NCI-H82 (cell line): Measurements from ENCODE around the gene ZNF239.
A peak's percentile ranks its signal among the peaks of the same experiment; 100 is the strongest.
"Not testable (repeated sequence)": the region's sequence is repeated elsewhere in the genome, so short reads cannot be mapped to it uniquely, and the experiment has no call there.

Source experiments
- DNase-seq: peaks from one replicate; lab custom pipeline; 2025; lab: John Stamatoyannopoulos, UW

The ZNF239 gene

GRCh38 chr10:43574001-43574892 is at the start of gene ZNF239:
TSS of gene ZNF239 (minus strand) at chr10:43574616. CDS start at chr10:43558079, 16,537 bp downstream.
- DNase-seq: peak; percentile 87

GRCh38 chr10:43623351-43623750 is 48.9 kb upstream of the ZNF239 start:
- no peak for DNase-seq

GRCh38 chr10:43622038-43622437 is 47.6 kb upstream of the ZNF239 start:
- DNase-seq: no peak

- no peak for DNase-seq
Observed at GRCh38 chr10:43619368-43619767, 45.0 kb upstream of the ZNF239 start.

GRCh38 chr10:43616697-43617370 is 42.4 kb upstream of the ZNF239 start:
- no peak for DNase-seq

DNA sequence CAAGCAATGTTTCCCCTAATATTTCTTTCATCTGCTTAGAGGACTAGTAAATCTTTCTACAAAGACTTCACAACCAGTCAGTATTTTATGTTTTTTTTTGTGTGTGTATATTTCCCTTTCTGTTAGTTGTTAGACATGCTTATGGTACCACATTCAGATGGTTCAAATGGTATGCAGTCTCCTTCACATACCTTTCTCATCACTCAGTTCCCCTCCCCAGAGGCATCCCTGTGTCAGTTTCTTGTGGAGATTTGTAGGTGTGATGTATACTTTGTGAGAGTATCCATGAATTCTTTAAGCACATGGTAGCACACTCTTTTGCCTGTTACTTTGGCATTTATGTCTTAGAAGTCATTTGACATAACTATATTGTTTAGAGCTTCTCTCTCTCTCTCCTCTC is 36.2 kb upstream of the ZNF239 start:
- no peak for DNase-seq

- no peak for DNase-seq
Observed at GRCh38 chr10:43607199-43607573, 32.8 kb upstream of the ZNF239 start.

DNA sequence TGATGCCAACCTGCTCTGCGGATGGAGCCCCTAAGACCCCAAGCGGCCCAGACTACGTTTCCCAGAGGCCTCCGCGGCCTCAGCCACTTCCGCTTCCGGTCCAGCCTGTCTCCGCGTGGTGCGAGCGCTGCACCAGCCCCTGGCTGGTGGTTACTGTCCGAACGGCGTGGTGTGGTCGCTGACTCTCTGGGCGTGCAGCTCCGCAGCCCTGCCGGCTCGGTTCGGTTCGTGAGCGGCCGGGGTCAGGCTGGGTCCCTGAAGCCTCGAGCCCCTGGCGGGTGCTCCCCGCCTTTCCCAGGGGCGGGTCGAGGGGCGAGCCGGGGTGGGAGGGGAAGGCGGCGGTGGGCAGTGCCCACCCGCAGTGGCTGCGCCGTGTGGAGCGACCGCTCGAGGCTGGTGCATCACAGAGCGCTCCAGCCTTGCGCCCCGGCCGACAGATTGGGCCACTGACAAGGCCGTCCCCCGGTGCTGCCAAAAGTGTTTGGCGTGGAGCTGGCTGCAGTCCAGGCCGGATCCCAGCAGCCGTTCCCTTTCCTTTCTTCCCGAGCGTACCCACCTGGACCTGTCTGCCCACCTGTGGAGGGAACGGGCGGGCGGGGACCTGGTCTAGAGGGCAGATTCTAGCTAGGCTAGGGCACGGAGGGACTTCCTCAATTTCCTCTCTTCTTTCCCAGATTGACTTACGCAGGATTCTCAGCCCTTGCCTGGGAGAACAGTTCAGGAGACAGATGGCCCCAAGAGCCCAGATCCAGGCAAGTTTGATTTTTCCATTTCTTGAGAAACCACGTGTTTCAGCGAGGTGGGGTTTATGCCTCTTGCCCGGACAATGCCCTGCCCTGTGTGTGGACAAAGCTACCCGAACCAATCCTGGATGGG is 32.1 kb upstream of the ZNF239 start, which contains the start of gene ZNF485:
Gene ZNF485, plus strand, starts transcription at position 116 of the 876 bp plus-strand sequence. Its CDS starts 613 bp downstream, at position 729.
- DNase-seq: peak; percentile 85

DNA sequence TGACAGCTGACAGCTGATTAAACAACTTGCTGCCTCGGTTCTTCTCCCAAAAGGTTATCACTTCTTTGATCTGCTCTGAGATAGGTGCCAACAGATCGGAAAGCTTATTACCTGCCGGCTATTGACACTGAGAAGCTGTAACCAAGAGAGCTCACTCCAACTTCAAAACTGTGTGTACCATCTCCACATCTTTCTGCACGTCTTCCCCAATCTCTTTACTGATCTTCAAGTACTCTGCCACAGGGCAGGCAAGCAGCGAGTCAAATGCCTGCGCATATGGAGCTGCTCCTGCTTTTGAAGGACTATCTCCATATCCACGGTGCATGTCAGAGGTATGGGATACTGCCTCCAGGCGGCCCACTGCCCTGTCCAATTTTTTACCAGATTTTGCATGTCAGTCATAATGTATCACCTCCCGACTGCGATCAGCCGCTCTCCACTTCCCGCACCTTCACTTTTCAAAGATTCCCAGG is 31.5 kb upstream of the ZNF239 start:
- DNase-seq: no peak

- not testable (repeated sequence) for DNase-seq
Observed at GRCh38 chr10:43601576-43601975, 27.2 kb upstream of the ZNF239 start.

DNA sequence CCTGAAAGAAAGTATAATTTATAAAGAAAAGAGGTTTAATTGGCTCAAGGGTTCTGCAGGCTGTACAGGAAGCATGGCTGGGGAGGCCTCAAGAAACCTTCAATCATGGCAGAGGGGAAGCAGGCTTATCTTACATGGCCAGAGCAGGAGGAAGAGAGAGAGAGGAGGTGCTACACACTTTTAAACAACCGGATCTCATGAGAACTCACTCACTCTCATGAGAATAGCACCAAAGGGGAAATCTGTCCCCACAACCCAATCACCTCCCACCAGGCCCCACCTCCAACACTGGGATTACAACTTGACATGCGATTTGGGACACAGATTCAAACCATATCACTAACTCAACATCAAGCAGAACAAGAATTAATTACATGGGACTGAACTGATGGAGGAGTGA is 24.9 kb upstream of the ZNF239 start:
- no peak for DNase-seq

DNA sequence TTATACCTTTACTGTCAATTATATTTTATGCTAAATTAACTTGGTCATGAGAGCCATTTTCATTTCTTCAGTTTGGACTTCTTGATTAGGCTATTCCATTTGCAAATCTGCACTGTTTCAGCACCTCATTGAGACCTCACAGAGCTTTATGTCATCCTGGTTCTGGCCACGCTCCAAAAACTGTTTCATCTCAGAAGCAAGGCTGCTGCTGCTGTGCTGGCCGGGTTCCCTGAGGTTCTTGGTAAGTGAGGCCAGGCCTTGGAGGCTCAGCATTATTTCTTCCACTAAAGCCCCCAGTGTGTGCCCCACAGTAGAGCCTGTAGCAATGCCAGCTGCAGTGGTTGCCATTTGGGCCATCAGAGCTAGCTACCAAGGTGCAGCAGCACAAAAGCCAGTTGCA is 24.0 kb upstream of the ZNF239 start:
- no peak for DNase-seq

DNA sequence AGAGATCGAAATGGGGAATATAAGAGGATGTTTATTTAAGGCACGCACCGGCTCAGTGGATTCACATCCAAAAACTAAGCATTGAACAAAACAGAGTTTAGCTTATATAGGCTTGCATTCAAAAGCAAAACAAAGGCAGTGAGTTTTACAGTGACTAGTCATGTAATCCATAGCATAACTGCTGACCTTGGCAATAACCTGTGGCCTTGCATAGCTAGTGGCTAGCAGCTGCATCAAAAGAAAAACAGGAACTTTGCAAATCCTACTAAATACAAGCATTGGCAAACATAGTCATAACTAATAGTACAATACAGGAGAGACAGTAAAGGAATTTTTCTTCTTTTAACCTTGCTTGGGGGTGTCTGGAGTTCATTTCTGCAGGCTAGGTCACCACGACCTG is 22.1 kb upstream of the ZNF239 start:
- DNase-seq: no peak

DNA sequence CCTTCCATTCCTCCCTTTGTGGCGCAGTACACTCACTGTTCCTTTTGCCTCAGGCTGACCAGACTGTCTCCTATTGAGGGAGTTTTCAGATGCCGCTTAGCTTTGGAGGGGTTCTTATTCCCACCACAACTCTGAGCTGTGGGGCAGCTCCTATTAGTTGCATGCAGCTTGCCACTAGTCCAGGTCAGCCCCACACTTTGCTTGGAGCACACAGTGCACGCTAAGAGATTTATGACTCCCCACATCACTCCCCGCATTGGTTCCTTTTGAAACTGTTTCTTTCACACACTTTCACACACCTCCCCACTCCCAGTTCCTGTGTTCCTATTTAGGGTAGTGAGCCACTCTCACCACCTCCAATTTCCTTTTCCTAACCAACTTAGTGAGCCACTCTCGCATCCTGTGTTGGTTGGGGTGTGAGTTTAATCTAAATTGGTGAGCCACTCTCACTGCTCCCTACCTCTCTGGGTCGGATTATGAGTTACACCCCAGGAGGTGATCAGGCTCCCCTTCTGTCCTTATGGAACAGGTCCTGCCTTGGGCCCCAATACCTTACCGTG is 21.4 kb upstream of the ZNF239 start:
- no peak for DNase-seq

- no peak for DNase-seq
Observed at GRCh38 chr10:43594944-43595589, 20.7 kb upstream of the ZNF239 start.

- DNase-seq: no peak
Observed at GRCh38 chr10:43591303-43591904, 17.0 kb upstream of the ZNF239 start.

DNA sequence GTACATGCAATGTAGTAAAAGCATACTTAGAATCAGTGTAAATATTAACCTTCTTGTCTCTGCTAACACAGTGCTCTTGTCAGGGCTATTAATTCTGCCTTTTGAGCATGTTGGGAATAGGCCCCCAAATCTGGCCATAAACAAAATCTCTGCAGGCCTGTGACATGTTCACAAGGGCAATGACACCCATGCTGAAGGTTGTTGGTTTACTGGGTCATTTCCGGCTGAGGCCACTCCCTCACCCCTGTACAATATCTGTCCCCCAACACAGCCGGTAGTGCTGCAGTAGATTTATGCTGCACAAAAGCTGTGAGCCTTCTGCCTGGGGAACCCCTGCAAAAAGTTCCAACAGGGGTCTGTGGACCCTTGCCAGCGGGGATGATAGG is 12.3 kb upstream of the ZNF239 start:
- DNase-seq: not testable (repeated sequence)

GRCh38 chr10:43585981-43586729 is 11.7 kb upstream of the ZNF239 start:
- DNase-seq: no peak

DNA sequence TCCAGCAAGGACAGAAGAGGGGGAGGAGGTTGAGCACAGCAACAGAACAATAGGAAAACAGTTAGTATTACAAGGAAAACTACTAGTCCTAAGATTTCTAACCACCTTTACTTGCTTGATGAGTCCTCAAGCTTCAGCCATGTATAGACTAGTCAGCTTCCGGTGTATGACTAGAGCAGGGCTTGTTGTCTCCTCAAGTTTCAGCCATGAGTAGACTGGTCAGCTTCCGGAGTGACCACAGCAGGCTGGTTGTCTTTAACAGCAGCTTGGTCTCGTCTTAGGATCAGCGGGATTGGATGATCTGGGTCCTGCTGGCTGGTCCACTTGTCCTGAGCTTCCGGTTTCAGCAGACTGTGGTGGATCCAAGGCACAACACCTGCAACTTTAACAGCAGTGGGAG is 10.6 kb upstream of the ZNF239 start:
- no peak for DNase-seq

DNA sequence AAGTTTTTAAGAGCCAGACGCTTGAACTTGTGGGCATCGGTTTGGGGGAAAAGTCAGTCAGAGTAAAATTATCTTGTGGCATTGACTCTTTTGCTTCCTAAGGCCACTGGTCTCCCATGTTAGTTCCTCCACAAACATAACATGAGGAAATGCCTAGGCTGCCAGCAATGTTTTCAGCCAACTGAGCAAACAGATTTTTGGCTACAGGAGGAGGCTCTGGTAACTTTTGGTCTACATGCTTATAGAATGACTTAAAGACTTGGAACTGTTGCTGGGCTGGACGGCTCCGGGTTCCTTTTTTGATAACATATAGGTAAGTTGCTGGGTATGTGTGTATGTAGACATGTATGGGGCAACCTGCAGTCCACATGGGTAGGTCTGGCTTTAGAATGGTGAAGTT is 9.6 kb upstream of the ZNF239 start:
- no peak for DNase-seq
